K562 (cell line): ENCODE data around the gene CSK. TPM values are rescaled to one million over a fixed set of nuclear protein-coding genes. Genes with fewer than 3 reads are reported as not detected.

Experiments used
- ATAC-seq: fragments of 200-7000 bp; cut with Tn5 transposase; 3 replicates; pipeline ENCODE4 v1.9.1; 2020; ENCODE audit warnings: moderate library complexity
- BruUV-seq: library from RNA; stranded (reverse); fragments of 400-500 nt; replicated peaks from 2 replicates; lab custom pipeline; 2021; lab: Mats Ljungman, UMichigan
- CTCF ChIA-PET: fragments of 300-600 bp; formaldehyde crosslinking; extraction: SDS; loops from one replicate; lab custom pipeline; 2021; ENCODE audit warnings: low intra/inter-chr PET ratio; lab: Yijun Ruan, JAX
- POLR2A ChIA-PET: fragments of 300-600, 350-650 bp; sonication (Branson Sonifier 250); formaldehyde crosslinking; extraction: SDS; loops from one replicate; lab custom pipeline; 2021; ENCODE audit warnings: antibody characterized with exemption, inconsistent platforms; lab: Yijun Ruan, JAX
- DNase-seq, 4 experiments: peaks; one replicate each; pipeline versions ENCODE4 v3.0.0 to v3.0.0-alpha.2; 2011 to 2018; ENCODE audit warnings: low spot score in 3 of 4, mixed read lengths in 3 of 4; ENCODE audit errors: extremely low read depth in 1 of 4
- FAIRE-seq: peaks from 2 replicates; lab custom pipeline; 2011; peaks lifted over from hg19 to GRCh38; lab: Jason Lieb, UNC
- H2AFZ ChIP-seq: 2 replicates; pipeline ENCODE4 v1.6.0; 2011; ENCODE audit warnings: low read depth, low read length, control low read depth, inconsistent platforms
- H3K27ac ChIP-seq: fragments of 200-600 bp; 3 replicates; pipeline ENCODE4 v1.8.0; 2011; ENCODE audit warnings: low read depth, mild to moderate bottlenecking, control low read depth, inconsistent platforms, low read length, moderate library complexity, mixed read lengths; ENCODE audit errors: extremely low read depth
- H3K27me3 ChIP-seq, 2 experiments: fragments of 300-600 bp in 1 of 2; 2 replicates in 1 of 2; 3 replicates in 1 of 2; pipeline versions ENCODE4 v1.6.0 to v1.8.0; 2011; ENCODE audit warnings: inconsistent platforms in 2 of 2, low read length in 2 of 2, mild to moderate bottlenecking in 1 of 2, mixed read lengths in 1 of 2, moderate library complexity in 1 of 2; ENCODE audit not compliant: control insufficient read depth in 2 of 2, insufficient read depth in 2 of 2
- H3K36me3 ChIP-seq: fragments of 300-600 bp; 3 replicates; pipeline ENCODE4 v1.8.0; 2011; ENCODE audit warnings: mild to moderate bottlenecking, low read length, inconsistent platforms; ENCODE audit not compliant: control insufficient read depth, insufficient read depth
- H3K4me1 ChIP-seq, 2 experiments: fragments of 200-600 bp in 1 of 2; replicated peaks in 1 of 2; 2 replicates in 1 of 2; 3 replicates in 1 of 2; pipeline versions ENCODE4 v1.5.1 to v1.8.0; 2011; ENCODE audit warnings: inconsistent platforms in 2 of 2, low read length in 2 of 2, mild to moderate bottlenecking in 1 of 2, mixed read lengths in 1 of 2, moderate library complexity in 1 of 2; ENCODE audit not compliant: control insufficient read depth in 2 of 2, insufficient read depth in 2 of 2
- H3K4me2 ChIP-seq: 2 replicates; pipeline ENCODE4 v1.6.1; 2011; ENCODE audit warnings: low read length, control low read depth, inconsistent platforms, mixed read lengths; ENCODE audit not compliant: insufficient read depth
- H3K4me3 ChIP-seq: fragments of 200-600 bp; sonication (generic), shearing (Covaris generic); 2 replicates; pipeline ENCODE4 v1.5.1; 2016; ENCODE audit warnings: control low read depth, inconsistent platforms
- H3K79me2 ChIP-seq: fragments of 200-600 bp; 3 replicates; pipeline ENCODE4 v1.8.0; 2011; ENCODE audit warnings: low read length, inconsistent platforms; ENCODE audit not compliant: control insufficient read depth, insufficient read depth
- H3K9ac ChIP-seq, 2 experiments: 2 replicates each; pipeline versions ENCODE4 v1.6.0 to v1.6.1; 2011; ENCODE audit warnings: low read depth in 2 of 2, low read length in 2 of 2, control low read depth in 1 of 2, inconsistent platforms in 1 of 2, mild to moderate bottlenecking in 1 of 2, mixed read lengths in 1 of 2; ENCODE audit not compliant: insufficient read depth in 1 of 2
- H3K9me1 ChIP-seq: one replicate; pipeline ENCODE4 v1.6.0; 2011; ENCODE audit warnings: inconsistent platforms, mild to moderate bottlenecking, low read length, moderate library complexity; ENCODE audit not compliant: control insufficient read depth, insufficient read depth
- H3K9me3 ChIP-seq: replicated peaks from 2 replicates; pipeline ENCODE4 v1.5.1; 2011; ENCODE audit warnings: low read depth, low read length, inconsistent platforms; ENCODE audit not compliant: control insufficient read depth, insufficient read depth
- H4K20me1 ChIP-seq: replicated peaks from 2 replicates; pipeline ENCODE4 v1.6.1; 2011; ENCODE audit warnings: low read length, inconsistent platforms, mixed read lengths; ENCODE audit not compliant: control insufficient read depth, insufficient read depth
- CBFB ChIP-seq: sonication (generic); formaldehyde crosslinking; IDR thresholded peaks from 2 replicates; pipeline ENCODE4 v1.4.0; 2020; ENCODE audit warnings: mild to moderate bottlenecking, missing genetic modification reagents
- CSDE1 ChIP-seq, 2 experiments: fragments of 450-650 bp; IDR thresholded peaks; 2 replicates each; pipeline ENCODE4 v1.6.1; 2016; ENCODE audit warnings: mild to moderate bottlenecking in 1 of 2
- DIDO1 ChIP-seq: fragments of 450-650 bp; IDR thresholded peaks from 2 replicates; pipeline ENCODE4 v1.6.1; 2016; ENCODE audit warnings: low read depth, missing biosample characterization, missing genetic modification characterization
- ESRRB ChIP-seq: fragments of 250-450 bp; sonication (Bioruptor Pico); IDR thresholded peaks from 2 replicates; pipeline ENCODE4 v1.5.0; 2020; ENCODE audit warnings: mild to moderate bottlenecking, moderate library complexity, borderline replicate concordance
- FIP1L1 ChIP-seq: fragments of 200-400 bp; formaldehyde crosslinking; IDR thresholded peaks from 2 replicates; pipeline ENCODE4 v1.6.1; 2018; ENCODE audit warnings: mild to moderate bottlenecking, low read depth, low read length; ENCODE audit not compliant: poor library complexity, severe bottlenecking
- FOXK1 ChIP-seq: sonication (generic); formaldehyde crosslinking; IDR thresholded peaks from 2 replicates; pipeline ENCODE4 v1.8.0; 2022; ENCODE audit warnings: missing genetic modification reagents, mild to moderate bottlenecking, borderline replicate concordance
- MYC ChIP-seq, 2 experiments: fragments of 250-450 bp in 1 of 2; sonication (Bioruptor Pico) in 1 of 2; IDR thresholded peaks; 2 replicates each; pipeline versions ENCODE4 v1.5.1 to v1.6.1; 2012 to 2021; ENCODE audit warnings: low read depth in 2 of 2, borderline replicate concordance in 1 of 2, improper control_type of control experiment in 1 of 2, low read length in 1 of 2, mild to moderate bottlenecking in 1 of 2, moderate library complexity in 1 of 2
- PHB ChIP-seq: fragments of 250-450 bp; sonication (Bioruptor Pico); IDR thresholded peaks from 2 replicates; pipeline ENCODE4 v1.5.0; 2021
- PHF20 ChIP-seq: fragments of 450-650 bp; IDR thresholded peaks from 2 replicates; pipeline ENCODE4 v1.6.1; 2018; ENCODE audit not compliant: partially characterized antibody
- RAD51 ChIP-seq: fragments of 450-650 bp; IDR thresholded peaks from 2 replicates; pipeline ENCODE4 v1.7.1; 2016; ENCODE audit warnings: low read depth, mild to moderate bottlenecking, borderline replicate concordance
- TBL1XR1 ChIP-seq, 2 experiments: IDR thresholded peaks; 2 replicates each; pipeline ENCODE4 v1.6.1; 2012; ENCODE audit warnings: improper control_type of control experiment in 2 of 2, low read length in 2 of 2, mild to moderate bottlenecking in 1 of 2
- TCF7L2 ChIP-seq: fragments of 150-350 bp; IDR thresholded peaks from 2 replicates; pipeline ENCODE4 v1.6.1; 2016; ENCODE audit warnings: low read depth, mild to moderate bottlenecking, low read length, moderate library complexity
- U2AF1 ChIP-seq: fragments of 200-400 bp; formaldehyde crosslinking; optimal IDR thresholded peaks from 2 replicates; pipeline ENCODE3; 2017; ENCODE audit warnings: mild to moderate bottlenecking, low read depth, low read length, moderate library complexity
- ZBTB7A ChIP-seq: IDR thresholded peaks from 2 replicates; pipeline ENCODE4 v1.6.1; 2011; ENCODE audit warnings: low read depth, mild to moderate bottlenecking, low read length, moderate library complexity, borderline replicate concordance; ENCODE audit not compliant: control insufficient read depth
- ZNF395 ChIP-seq: fragments of 200-800 bp; sonication (Bioruptor generic); IDR thresholded peaks from 2 replicates; pipeline ENCODE4 v1.6.1; 2017; ENCODE audit warnings: missing genetic modification characterization, missing compliant biosample characterization
- WGBS: fragments of 100-300 bp; shearing (Covaris generic); methylation state at CpG from one replicate; pipeline ENCODE4 v1.1.6; 2016; ENCODE audit warnings: low coverage, mixed read lengths; ENCODE audit not compliant: insufficient coverage; ENCODE audit errors: missing lambda C conversion rate; 5-methylcytosine and 5-hydroxymethylcytosine counted together
- in situ Hi-C: fragments of 300-500 bp; cut with MboI; formaldehyde crosslinking; loops from 4 replicates; pipeline ENCODE4 v1.15.0; 2018; ENCODE audit warnings: inconsistent platforms, mixed read lengths
- intact Hi-C: fragments of 100-400 bp; cut with micrococcal nuclease; formaldehyde crosslinking; loops from 2 replicates; pipeline ENCODE4 v1.14.2; 2022
- polyA plus RNA-seq, 8 experiments: library from polyadenylated mRNA; depleted of rRNA in 4 of 8; stranded (reverse) in 5 of 8; unstranded in 3 of 8; fragments of >200 nt; fragmentation: Nextera tagmentation in 2 of 8; fragmentation: Illumina TruSeq in 1 of 8; extraction: Ambion mirVana in 2 of 8; extraction: Trizol in 1 of 8; gene quantifications; 2 replicates each; pipeline versions ENCODE4 v1.2.1 to v1.2.3, GENCODE V29; 2011 to 2014; ENCODE audit warnings: inconsistent platforms in 1 of 8, missing spikeins in 1 of 8
- total RNA-seq, 7 experiments: library from RNA; depleted of rRNA in 6 of 7; stranded (reverse); fragments of >200 nt in 6 of 7; fragmentation: Illumina TruSeq in 2 of 7; extraction: Trizol in 2 of 7; gene quantifications; 2 replicates each; pipeline versions ENCODE4 v1.2.1 to v1.2.3, GENCODE V29; 2011 to 2021; ENCODE audit warnings: low replicate concordance in 1 of 7
- TF ChIP-seq, protein P1 (sequence below): fragments of 200-800 bp; sonication (Bioruptor generic); IDR thresholded peaks from 2 replicates; pipeline ENCODE4 v1.6.1; 2017; ENCODE audit warnings: missing genetic modification characterization, missing compliant biosample characterization
- TF ChIP-seq, protein P2 (sequence below): fragments of 250-450 bp; sonication (Bioruptor Pico); IDR thresholded peaks from 2 replicates; pipeline ENCODE4 v1.4.0; 2020; ENCODE audit warnings: mild to moderate bottlenecking

Gene CSK
- total and polyA plus RNA-seq, 9 of the 15 experiments (the other 6 are each of a cell fraction or from before 2014, with no cell fraction given), result 1.5 to 112 (median 22.5) TPM

DNA sequence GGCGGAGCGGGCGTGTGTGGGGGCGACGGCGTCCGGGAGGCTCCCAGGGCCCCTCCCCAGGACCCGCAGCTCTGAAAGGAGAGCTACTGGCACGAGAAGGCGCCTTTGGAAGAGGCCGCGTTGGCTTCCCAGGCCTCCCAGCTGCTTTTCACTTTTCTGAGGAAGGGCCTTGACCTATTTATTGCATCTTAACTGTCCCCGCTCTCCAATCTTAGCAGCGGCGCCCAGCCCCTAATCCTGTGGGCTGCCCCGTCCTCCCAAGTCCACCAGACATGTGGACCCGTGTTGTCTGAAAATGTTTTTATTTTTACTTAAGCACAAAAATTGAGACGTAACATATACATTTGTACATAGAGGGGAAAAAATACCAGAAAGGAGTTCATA, 61.6 kb downstream of the CSK start:
- H3K4me1 ChIP-seq, result peaks cover 19 to 53% of the 10 kb centered on the region in 2 experiments; a peak in 4 of 5 replicates
- FAIRE-seq (no peak), ATAC-seq (no peak), DNase-seq (peak in 1 of 4 experiments; percentile 20)
- peak overlapping the region; percentile 89 for H2AFZ ChIP-seq
- peaks cover 11% of the 10 kb centered on the region for H3K9me1 ChIP-seq
- no peaks in the 10 kb centered on the region for H3K9me3 ChIP-seq
- H3K27ac ChIP-seq, result peak overlapping the region; percentile 65
- 22% methylated on average over 18 of the region's 18 CpGs for WGBS
- in situ Hi-C loops (no loop called here), intact Hi-C loops (loop anchor here (5.0 kb wide), 3 partner anchors 49 to 144 kb away; partner anchors contain the start of gene MPI)
- peak overlapping the region; percentile 99 for H3K4me2 ChIP-seq
- TSS peak; percentile 99 for BruUV-seq
- peaks cover 4% of the 10 kb centered on the region; the same call in 1 of the 2 replicates for H4K20me1 ChIP-seq
- ChIA-PET POLR2A (interaction anchor here (0.8 to 1.9 kb wide), 5 partner anchors 26 to 111 kb away, joined by 3 to 5 read pairs (median 4); partner anchors contain the start of gene FAM219B), CTCF (interaction anchor here (0.6 to 1.7 kb wide), 2 partner anchors 14 to 59 kb away, joined by 3 to 4 read pairs; no protein-coding TSS in a partner anchor)
- peak overlapping the region; percentile 82 to 94 for H3K9ac ChIP-seq
- H3K27me3 ChIP-seq, result no peaks in the 10 kb centered on the region
- H3K4me3 ChIP-seq, result peak overlapping the region; percentile 99
- peaks cover 56% of the 10 kb centered on the region; the same call in 2 of the 3 replicates for H3K36me3 ChIP-seq
- H3K79me2 ChIP-seq, result peaks cover 14% of the 10 kb centered on the region; the same call in 2 of the 3 replicates
- TF ChIP-seq CBFB (CRISPR knock-in tag) (peak; percentile 19; the same call in 1 of the 2 replicates), ESRRB (CRISPR knock-in tag) (no peak), FOXK1 (peak; percentile 61; the same call in 1 of the 2 replicates), CSDE1 (IDR thresholded peaks at IDR 0.05) (no peak), FIP1L1 (peak; percentile 14), MYC (IDR thresholded peaks at IDR 0.05; ENCODE audit: low read depth, low read length) (no peak), MYC (CRISPR knock-in tag; IDR thresholded peaks at IDR 0.05; ENCODE audit: borderline replicate concordance, low read depth) (peak; percentile 93; the same call in 1 of the 2 replicates), TCF7L2 (no peak), PHB (CRISPR knock-in tag) (0 out of 2 replicates have a peak, but pooled peaks have one; percentile 49), TBL1XR1 (IDR thresholded peaks at IDR 0.05; ENCODE audit: low read length in 2 of 2) (no peak), PHF20 (peak; percentile 32), DIDO1 (tag) (no peak), ZBTB7A (0 out of 2 replicates have a peak, but pooled peaks have one; percentile 1), RAD51 (0 out of 2 replicates have a peak, but pooled peaks have one; percentile 6), U2AF1 (peak; percentile 9), ZNF395 (CRISPR knock-in tag) (peak; percentile 1; the same call in 1 of the 2 replicates)
- TF ChIP-seq, protein P1, sequence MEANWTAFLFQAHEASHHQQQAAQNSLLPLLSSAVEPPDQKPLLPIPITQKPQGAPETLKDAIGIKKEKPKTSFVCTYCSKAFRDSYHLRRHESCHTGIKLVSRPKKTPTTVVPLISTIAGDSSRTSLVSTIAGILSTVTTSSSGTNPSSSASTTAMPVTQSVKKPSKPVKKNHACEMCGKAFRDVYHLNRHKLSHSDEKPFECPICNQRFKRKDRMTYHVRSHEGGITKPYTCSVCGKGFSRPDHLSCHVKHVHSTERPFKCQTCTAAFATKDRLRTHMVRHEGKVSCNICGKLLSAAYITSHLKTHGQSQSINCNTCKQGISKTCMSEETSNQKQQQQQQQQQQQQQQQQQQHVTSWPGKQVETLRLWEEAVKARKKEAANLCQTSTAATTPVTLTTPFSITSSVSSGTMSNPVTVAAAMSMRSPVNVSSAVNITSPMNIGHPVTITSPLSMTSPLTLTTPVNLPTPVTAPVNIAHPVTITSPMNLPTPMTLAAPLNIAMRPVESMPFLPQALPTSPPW (CRISPR knock-in tag), result peak; percentile 55
- TF ChIP-seq, protein P2, sequence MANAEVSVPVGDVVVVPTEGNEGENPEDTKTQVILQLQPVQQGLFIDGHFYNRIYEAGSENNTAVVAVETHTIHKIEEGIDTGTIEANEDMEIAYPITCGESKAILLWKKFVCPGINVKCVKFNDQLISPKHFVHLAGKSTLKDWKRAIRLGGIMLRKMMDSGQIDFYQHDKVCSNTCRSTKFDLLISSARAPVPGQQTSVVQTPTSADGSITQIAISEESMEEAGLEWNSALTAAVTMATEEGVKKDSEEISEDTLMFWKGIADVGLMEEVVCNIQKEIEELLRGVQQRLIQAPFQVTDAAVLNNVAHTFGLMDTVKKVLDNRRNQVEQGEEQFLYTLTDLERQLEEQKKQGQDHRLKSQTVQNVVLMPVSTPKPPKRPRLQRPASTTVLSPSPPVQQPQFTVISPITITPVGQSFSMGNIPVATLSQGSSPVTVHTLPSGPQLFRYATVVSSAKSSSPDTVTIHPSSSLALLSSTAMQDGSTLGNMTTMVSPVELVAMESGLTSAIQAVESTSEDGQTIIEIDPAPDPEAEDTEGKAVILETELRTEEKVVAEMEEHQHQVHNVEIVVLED (CRISPR knock-in tag), result 0 out of 2 replicates have a peak, but pooled peaks have one; percentile 1
